Mammary epithelial cell (primary cell): ENCODE data around the gene MAD1L1.

Experiments
- EZH2 ChIP-seq: IDR thresholded peaks from 2 replicates; pipeline ENCODE4 v1.6.1; 2012; ENCODE audit warnings: low read length, inconsistent platforms, borderline replicate concordance
- TF ChIP-seq, protein P1 (sequence below), 2 donors: IDR thresholded peaks in 1 of 2; conservative IDR thresholded peaks in 1 of 2; 2 replicates each; pipeline ENCODE4 v1.5.1; 2011 to 2012; ENCODE audit warnings: inconsistent platforms in 2 of 2, low read length in 2 of 2, mild to moderate bottlenecking in 2 of 2, control low read depth in 1 of 2, low read depth in 1 of 2; ENCODE audit not compliant: insufficient read depth in 1 of 2; ENCODE audit errors: extremely low read depth in 1 of 2

DNA sequence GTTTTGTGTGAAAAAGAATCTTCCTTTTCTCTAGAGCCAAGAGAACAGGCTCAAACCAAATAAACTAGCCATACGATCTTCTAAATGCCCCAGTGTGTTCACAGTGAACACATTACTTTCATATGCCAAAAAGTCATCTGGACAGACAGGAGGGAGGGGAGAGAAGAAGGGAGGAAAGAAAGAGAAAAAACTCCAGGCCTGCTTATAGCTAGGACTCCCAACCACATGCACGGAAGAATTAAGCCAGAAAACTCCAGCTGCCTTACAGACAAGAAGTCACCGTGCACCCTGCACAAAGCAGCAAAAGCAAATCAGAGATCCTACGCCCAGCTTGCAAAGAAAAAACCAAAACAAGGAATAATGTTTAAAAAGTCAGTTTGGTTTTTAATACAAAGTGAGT lies 47.2 kb upstream of the MAD1L1 start:
- TF ChIP-seq, protein P1, sequence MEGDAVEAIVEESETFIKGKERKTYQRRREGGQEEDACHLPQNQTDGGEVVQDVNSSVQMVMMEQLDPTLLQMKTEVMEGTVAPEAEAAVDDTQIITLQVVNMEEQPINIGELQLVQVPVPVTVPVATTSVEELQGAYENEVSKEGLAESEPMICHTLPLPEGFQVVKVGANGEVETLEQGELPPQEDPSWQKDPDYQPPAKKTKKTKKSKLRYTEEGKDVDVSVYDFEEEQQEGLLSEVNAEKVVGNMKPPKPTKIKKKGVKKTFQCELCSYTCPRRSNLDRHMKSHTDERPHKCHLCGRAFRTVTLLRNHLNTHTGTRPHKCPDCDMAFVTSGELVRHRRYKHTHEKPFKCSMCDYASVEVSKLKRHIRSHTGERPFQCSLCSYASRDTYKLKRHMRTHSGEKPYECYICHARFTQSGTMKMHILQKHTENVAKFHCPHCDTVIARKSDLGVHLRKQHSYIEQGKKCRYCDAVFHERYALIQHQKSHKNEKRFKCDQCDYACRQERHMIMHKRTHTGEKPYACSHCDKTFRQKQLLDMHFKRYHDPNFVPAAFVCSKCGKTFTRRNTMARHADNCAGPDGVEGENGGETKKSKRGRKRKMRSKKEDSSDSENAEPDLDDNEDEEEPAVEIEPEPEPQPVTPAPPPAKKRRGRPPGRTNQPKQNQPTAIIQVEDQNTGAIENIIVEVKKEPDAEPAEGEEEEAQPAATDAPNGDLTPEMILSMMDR (conservative IDR thresholded peaks at IDR 0.05 in 1 of 2, IDR thresholded peaks at IDR 0.05 in 1 of 2; ENCODE audit: extremely low read depth in 1 of 2, insufficient read depth in 1 of 2, low read depth in 1 of 2, low read length in 2 of 2) = no peak
- TF ChIP-seq EZH2 = no peak
